ENCODE data around the gene SLC29A4.
"Not testable (repeated sequence)": the region's sequence is repeated elsewhere in the genome, so short reads cannot be mapped to it uniquely, and the experiment has no call there.

SLC29A4 gene
- long read RNA-seq, donor 1, partial matches to known transcripts: 0 of 1 reads
- long read RNA-seq, donor 1, other reads (novel, unspliced or antisense): 0 of 1 reads
- long read RNA-seq, donor 2, full-length matches to known transcripts: 2 of 15 reads
- long read RNA-seq, donor 2, partial matches to known transcripts: 13 of 15 reads
- long read RNA-seq, donor 2, other reads (novel, unspliced or antisense): 0 of 15 reads
- long read RNA-seq, donor 3: 0 reads
- long read RNA-seq, donor 4, partial matches to known transcripts: 68 of 68 reads
- long read RNA-seq, donor 4, other reads (novel, unspliced or antisense): 0 of 68 reads
- long read RNA-seq, donor 5, full-length matches to known transcripts: 2 of 152 reads
- long read RNA-seq, donor 5, partial matches to known transcripts: 150 of 152 reads
- long read RNA-seq, donor 5, other reads (novel, unspliced or antisense): 0 of 152 reads
- long read RNA-seq, donor 6, full-length matches to known transcripts: 5 of 66 reads
- long read RNA-seq, donor 6, partial matches to known transcripts: 56 of 66 reads
- long read RNA-seq, donor 6, other reads (novel, unspliced or antisense): 5 of 66 reads
- long read RNA-seq, donor 7, partial matches to known transcripts: 151 of 152 reads
- long read RNA-seq, donor 7, other reads (novel, unspliced or antisense): 0 of 152 reads
- long read RNA-seq, donor 8, full-length matches to known transcripts: 2 of 36 reads
- long read RNA-seq, donor 8, partial matches to known transcripts: 34 of 36 reads
- long read RNA-seq, donor 8, other reads (novel, unspliced or antisense): 0 of 36 reads

DNA sequence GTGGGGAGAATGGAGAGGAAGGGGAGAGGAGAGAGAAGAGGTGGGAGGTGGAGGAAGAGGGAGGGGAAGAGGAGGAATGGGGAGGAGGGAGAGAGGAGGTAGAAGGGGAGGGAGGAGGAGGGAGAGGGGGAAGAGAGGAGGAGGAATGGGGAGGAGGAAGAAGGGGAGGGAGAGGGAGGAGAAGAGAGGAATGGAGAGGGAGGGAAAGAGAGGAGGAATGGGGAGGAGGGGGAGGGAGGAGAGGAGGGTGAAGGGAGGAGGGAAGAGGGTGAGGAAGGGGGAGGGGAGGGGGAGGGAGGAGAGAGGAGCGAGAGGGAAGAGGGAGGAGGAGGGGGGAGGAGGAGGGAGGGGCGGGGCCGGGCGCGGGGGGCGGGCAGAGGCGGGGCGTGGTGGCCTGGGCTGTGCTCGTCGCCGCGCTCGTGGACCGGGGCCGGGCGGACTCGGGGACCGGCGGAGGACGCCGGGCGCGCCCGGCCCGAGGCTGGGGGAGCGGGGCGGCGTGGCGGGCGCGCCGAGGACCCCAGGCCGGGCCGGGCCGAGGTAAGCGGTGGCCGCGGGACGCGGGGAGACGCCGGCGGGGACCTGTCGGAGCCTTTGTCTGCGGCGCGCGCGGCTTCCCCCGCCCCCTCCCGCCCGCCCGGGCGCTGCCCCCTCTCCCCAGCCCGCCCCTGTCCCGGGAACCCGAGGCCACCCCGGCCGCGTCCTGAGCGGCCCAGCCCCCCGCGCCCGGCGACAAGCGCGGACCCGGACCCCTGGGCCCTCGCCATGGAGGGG is at the start of gene SLC29A4:
Gene SLC29A4, plus strand, starts transcription at position 401 of the 774 bp plus-strand sequence. CDS start 4,874 bp downstream, outside the sequence.
- DNase-seq: no peak

DNA sequence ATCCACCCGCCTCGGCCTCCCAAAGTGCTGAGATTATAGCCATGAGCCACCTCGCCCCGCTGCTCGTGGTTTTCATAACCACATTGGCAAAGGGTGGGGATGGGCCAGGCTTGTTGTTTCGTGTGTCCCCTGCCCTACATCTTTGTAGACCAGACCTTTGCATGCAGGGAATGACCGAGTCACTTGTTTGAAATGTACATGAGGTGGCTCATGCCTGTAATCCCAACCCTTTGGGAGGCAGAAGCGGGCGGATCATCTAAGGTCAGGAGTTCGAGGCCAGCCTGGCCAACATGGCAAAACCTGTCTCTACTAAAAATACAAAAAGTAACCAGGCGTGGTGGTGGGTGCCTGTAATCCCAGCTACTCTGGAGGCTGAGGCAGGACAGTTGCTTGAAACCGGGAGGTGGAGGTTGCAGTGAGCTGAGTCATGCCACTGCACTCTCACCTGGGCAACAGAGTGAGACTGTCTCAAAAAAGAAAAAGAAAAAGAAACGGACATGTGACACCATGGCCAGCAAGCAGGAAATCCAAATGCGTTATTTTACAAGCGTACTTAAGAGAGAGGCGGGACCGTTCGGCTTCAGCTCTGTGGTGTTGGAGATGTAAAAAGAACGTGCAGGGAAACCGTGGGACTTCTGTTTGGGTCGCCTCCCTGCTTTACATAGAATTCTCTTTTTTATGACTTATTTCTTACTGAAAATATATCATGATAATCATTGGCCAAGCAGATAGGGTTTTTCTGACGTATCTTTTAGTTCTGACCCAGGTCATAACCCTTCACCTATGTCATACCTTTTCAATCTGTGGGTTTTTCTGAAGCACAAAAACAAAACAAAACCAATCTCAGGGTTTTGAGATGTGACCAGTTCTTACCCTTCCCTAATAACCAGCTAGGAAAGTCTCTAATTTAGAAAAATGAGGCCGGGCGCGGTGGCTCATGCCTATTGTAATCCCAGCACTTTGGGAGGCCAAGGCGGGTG is 47.6 kb upstream of the SLC29A4 start:
- no peak for DNase-seq

- no peak for DNase-seq
Observed at GRCh38 chr7:5237286-5237685, 45.5 kb upstream of the SLC29A4 start.

GRCh38 chr7:5238500-5238899 is 44.2 kb upstream of the SLC29A4 start:
- DNase-seq: no peak

- DNase-seq: peak; percentile 21
Observed at GRCh38 chr7:5243261-5243660, 39.5 kb upstream of the SLC29A4 start.

DNA sequence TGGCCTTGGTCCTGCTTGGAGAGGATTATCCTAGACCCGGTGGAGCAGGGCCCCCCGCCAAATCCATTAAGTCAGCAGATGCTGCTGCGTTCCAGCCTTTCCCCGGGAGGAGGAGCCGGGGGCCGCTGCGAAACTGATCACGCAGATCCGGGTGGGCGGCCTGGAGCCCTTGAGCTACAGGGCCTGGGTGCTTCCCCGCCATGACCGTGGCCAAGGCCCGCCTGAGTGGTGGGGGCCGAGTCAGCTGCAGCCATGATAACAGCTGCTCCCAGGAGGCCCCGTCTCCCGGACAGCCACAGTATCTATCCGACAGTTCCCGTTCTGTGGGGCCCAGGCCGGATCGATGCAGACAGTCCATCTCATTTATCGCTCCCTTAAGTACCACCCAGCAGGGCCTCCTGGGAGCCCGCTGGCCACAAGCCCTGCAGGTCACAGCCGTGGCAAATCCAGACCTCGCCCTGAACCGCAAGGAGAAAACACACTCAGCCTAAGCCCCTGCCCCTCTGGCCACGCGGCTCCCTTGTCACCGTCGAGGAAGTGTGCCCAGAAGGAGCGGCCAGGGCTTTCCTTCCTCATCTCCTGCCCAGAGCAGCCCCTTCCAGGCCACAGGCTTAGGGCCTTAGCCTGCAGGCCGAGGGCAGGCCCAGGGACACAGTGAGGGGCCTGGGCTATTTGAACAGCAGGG is 34.4 kb upstream of the SLC29A4 start:
- no peak for DNase-seq

DNA sequence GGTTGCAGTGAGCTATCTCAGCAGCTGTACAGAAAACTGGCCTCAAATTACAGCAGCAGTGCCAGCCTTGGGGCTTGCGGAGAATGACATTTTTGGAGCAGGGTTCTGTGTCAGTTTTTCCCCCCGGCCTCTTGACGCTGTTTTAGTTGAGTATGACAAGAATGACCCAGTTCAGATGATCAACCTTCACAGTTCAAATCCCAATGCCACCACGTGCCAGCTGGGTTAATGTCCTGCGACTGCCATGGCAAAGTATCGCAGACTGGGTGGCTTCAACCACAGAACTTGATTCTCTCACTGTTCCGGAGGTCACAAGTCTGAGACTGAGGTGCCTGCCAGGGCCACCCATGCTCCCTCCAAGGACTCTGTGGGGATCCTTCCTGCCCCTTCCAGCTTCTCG is 32.0 kb upstream of the SLC29A4 start:
- not testable (repeated sequence) for DNase-seq

GRCh38 chr7:5253529-5253928 is 29.2 kb upstream of the SLC29A4 start:
- not testable (repeated sequence) for DNase-seq

- not testable (repeated sequence) for DNase-seq
Observed at GRCh38 chr7:5254371-5254770, 28.4 kb upstream of the SLC29A4 start.

- DNase-seq: no peak
Observed at GRCh38 chr7:5255832-5256231, 26.9 kb upstream of the SLC29A4 start.

GRCh38 chr7:5260530-5261068 is 22.1 kb upstream of the SLC29A4 start:
- not testable (repeated sequence) for DNase-seq

DNA sequence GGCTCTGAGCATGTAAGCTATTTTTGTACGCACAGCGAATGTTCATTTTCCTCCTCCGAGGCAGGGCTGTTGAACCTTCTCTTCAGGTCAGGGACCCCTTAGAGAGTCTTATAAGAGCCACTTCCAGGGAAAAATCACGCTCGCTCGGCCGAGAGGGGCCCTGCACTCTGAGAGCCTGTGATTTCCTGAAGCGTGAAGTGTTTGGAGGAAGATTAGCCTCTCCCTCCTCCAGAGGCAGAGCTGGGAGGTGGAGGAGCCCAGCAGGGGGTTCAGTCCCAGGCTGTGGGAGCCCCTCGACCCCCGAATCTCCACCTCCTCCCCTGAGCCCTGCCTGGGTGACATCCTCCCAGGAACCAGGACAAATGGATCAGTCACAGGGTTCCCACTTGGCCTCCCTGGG is 19.7 kb upstream of the SLC29A4 start:
- DNase-seq: peak; percentile 44

GRCh38 chr7:5265320-5266190 is 17.2 kb upstream of the SLC29A4 start:
- DNase-seq: no peak

DNA sequence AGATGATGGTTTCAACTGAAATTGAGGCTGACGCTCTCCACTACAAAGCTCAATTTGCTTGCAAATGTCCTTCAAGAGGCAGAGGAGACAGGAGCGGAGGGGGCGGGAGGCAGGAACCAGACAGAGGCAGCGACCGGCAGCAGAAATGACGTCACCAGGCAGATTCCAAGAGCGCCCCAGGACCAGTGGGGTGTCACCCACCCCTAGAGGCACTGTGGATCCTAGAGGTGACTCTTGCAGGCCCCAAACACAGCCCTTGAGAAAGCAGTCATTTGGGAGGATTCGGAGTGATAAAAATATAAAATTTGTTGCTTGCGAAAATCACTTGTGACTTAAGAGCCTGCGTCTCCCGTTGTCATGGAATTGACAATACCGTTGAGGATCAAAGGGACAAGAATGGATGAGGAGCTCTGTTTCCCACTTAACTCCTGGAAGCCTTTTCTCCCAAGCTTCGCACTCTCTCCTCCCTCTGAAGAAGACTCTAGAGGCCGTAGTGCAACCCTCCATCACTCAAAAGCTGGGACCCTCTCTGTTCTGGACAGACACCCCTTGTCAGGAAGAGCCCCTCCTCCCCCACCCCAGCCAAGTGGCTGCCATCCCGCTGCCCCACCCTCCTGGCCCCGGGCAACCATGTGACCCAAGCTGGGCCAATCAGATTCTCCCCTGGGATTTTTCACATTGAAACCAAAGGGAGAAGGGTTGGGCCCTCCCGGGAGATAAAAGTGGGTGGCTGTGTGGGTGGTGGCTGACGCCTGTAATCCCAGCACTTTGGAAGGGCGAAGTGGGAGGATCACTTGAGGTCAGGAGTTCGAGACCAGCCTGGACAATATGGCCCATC is 16.3 kb upstream of the SLC29A4 start:
- DNase-seq: no peak

- DNase-seq: not testable (repeated sequence)
Observed at GRCh38 chr7:5267829-5268228, 14.9 kb upstream of the SLC29A4 start.

DNA sequence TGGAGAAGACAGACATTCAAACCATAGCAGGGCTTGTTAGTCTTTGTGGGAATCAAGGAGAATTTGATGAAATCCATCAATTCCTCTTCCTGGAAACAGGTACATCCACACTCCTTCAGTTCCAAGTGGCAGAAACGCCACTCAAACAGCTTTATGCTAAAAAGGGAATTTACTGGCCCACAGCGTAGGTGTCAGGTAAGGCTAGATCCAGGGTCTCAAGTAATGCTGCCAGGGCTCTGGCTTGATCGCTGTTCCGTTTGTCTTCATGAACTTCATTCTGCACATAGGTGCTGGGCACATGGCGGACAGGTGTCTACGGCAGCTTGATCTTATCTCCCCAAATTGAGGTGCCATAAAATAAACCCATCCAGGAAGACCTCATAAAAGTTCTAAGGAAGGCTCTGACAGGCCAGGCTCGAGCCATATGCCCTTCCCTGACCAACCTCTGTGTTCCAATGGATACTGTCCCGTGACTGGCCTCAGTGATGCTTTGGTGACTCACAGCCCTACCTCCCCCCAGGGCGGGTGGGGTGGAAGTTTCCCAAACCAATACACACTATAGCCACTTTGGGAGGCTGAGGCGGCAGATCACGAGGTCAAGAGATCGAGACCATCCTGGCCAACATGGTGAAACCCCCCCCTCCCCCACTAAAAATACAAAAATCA is 12.6 kb upstream of the SLC29A4 start:
- not testable (repeated sequence) for DNase-seq

DNA sequence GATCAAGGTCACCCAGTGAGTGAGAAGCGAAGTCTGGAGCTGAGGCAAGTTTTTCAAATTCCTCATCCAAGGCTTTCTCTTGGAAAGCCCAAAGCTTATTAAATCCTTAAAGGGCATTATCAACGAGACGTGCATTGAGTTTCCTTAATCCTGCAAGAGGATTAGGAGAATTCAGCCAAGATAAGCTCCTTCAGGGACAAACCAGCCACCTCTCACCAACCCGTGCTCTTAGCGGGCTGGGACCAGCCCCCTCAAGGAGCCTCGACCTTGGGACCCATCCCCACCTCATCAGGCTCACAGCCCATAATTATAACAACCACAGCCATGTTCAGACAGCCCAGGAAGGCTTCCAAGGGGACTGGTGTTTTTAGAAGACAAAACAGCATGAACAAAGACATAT is 12.0 kb upstream of the SLC29A4 start:
- DNase-seq: no peak

All from right kidney (tissue), 9 donors.